Suppressor macrophage (primary cell): Measurements from ENCODE around the gene KLHL12.

ENCODE experiments used
- DNase-seq, 4 experiments: peaks; one replicate each; pipeline ENCODE4 v3.0.0-alpha.2; 2020 to 2022
- total RNA-seq, 17 experiments: gene quantifications; one replicate each; lab custom pipeline; 2026; ENCODE audit warnings: mixed read lengths in 6 of 17, inconsistent platforms in 3 of 17; lab: John Stamatoyannopoulos, UW

The KLHL12 gene
- 16.9 to 87.7 (median 58.3) reads per million in 17 experiments for total RNA-seq

- peak; percentile 97 to 99 (median 98) for DNase-seq
Observed at GRCh38 chr1:202926581-202927491, at the start of gene KLHL12. TSS of gene KLHL12 (minus strand) at chr1:202927234. CDS start at chr1:202925162, 2,072 bp downstream.

- peak in 3 of 4 experiments; percentile 27 to 60 (median 57) for DNase-seq
Observed at GRCh38 chr1:202976633-202977032, 49.6 kb upstream of the KLHL12 start.

- peak in 2 of 4 experiments; percentile 20 to 60 for DNase-seq
Observed at GRCh38 chr1:202974856-202975255, 47.8 kb upstream of the KLHL12 start.

- DNase-seq: no peak
Observed at GRCh38 chr1:202972046-202972445, 45.0 kb upstream of the KLHL12 start.

GRCh38 chr1:202968895-202969295, 41.9 kb upstream of the KLHL12 start:
- DNase-seq: peak; percentile 93 to 98 (median 95)

- DNase-seq: peak in 1 of 4 experiments; percentile 22
Observed at GRCh38 chr1:202968351-202968750, 41.3 kb upstream of the KLHL12 start.

- peak; percentile 67 to 81 (median 73) for DNase-seq
Observed at GRCh38 chr1:202967684-202968281, 40.7 kb upstream of the KLHL12 start.

GRCh38 chr1:202966006-202966898, 39.2 kb upstream of the KLHL12 start:
- peak in 2 of 4 experiments; percentile 29 to 53 for DNase-seq

GRCh38 chr1:202965422-202965821, 38.4 kb upstream of the KLHL12 start:
- DNase-seq: no peak

- no peak for DNase-seq
Observed at GRCh38 chr1:202964791-202965410, 37.9 kb upstream of the KLHL12 start.

- DNase-seq: no peak
Observed at GRCh38 chr1:202961220-202961880, 34.3 kb upstream of the KLHL12 start.

- no peak for DNase-seq
Observed at GRCh38 chr1:202959276-202959620, 32.2 kb upstream of the KLHL12 start.

- DNase-seq: peak in 1 of 4 experiments; percentile 10
Observed at GRCh38 chr1:202958544-202959275, 31.7 kb upstream of the KLHL12 start.

- DNase-seq: peak; percentile 93 to 96 (median 94)
Observed at GRCh38 chr1:202957733-202958543, 30.9 kb upstream of the KLHL12 start, which contains the start of gene ADIPOR1. TSS of gene ADIPOR1 (minus strand) at chr1:202958312. CDS start at chr1:202951070, 7,242 bp downstream.

- DNase-seq: no peak
Observed at GRCh38 chr1:202956969-202957368, 29.9 kb upstream of the KLHL12 start.

GRCh38 chr1:202954057-202954745, 27.2 kb upstream of the KLHL12 start:
- DNase-seq: no peak

GRCh38 chr1:202953392-202953791, 26.4 kb upstream of the KLHL12 start:
- DNase-seq: no peak

GRCh38 chr1:202952818-202953217, 25.8 kb upstream of the KLHL12 start:
- DNase-seq: peak; percentile 93 to 100 (median 96)

- no peak for DNase-seq
Observed at GRCh38 chr1:202952099-202952498, 25.1 kb upstream of the KLHL12 start.
